ENCODE measurements around the gene TAF4. TPM values are rescaled to one million over a fixed set of nuclear protein-coding genes. Genes with fewer than 3 reads are reported as not detected.

Gene TAF4
- total and polyA plus RNA-seq, 8 donors, result 14.1 to 21.0 (median 17.1) TPM

DNA sequence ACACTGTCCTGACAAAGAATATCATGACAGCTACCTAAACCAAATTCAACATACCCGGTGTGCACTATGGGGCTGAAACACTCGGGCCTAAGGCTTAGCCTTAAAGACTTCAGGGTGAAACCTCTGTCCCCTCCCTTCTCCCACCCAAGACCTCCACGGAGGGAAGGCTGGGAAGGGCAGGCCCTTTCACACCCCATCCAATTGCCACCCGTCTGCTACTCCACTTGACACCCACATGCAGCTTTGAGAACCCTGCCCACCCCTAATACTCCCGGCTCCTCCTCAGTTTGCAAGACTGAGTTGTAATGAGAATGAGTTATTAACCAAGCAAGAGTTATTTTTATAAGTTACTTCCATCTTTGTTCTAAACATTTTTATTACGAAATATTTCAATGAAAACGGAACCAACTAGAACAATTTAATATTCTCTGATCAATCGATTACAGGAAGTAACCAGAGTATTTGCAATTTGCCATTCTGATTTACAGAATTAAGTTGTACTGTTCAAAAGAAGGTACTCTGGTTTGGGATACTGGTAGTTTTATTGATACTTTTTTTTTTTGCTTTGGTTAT is 3.7 kb downstream of the TAF4 start:
- DNase-seq (no peak), ATAC-seq (no peak)
- H3K36me3 ChIP-seq, result no peaks in the 10 kb centered on the region
- H3K4me1 ChIP-seq, result peaks cover 17 to 52% of the 10 kb centered on the region in 2 donors
- no peak overlapping the region for H3K4me3 ChIP-seq
- H3K9me3 ChIP-seq, result no peaks in the 10 kb centered on the region
- TF ChIP-seq, protein P1, sequence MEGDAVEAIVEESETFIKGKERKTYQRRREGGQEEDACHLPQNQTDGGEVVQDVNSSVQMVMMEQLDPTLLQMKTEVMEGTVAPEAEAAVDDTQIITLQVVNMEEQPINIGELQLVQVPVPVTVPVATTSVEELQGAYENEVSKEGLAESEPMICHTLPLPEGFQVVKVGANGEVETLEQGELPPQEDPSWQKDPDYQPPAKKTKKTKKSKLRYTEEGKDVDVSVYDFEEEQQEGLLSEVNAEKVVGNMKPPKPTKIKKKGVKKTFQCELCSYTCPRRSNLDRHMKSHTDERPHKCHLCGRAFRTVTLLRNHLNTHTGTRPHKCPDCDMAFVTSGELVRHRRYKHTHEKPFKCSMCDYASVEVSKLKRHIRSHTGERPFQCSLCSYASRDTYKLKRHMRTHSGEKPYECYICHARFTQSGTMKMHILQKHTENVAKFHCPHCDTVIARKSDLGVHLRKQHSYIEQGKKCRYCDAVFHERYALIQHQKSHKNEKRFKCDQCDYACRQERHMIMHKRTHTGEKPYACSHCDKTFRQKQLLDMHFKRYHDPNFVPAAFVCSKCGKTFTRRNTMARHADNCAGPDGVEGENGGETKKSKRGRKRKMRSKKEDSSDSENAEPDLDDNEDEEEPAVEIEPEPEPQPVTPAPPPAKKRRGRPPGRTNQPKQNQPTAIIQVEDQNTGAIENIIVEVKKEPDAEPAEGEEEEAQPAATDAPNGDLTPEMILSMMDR (IDR thresholded peaks at IDR 0.05), result no peak
- intact Hi-C loops (cut with DNase I), result loop anchor here in 1 of 2 donors (10.0 kb wide), 1 partner anchor 63 kb away; the partner anchor contains the start of gene LSM14B
- no peak overlapping the region for H3K27ac ChIP-seq
- no peaks in the 10 kb centered on the region for H3K27me3 ChIP-seq

DNA sequence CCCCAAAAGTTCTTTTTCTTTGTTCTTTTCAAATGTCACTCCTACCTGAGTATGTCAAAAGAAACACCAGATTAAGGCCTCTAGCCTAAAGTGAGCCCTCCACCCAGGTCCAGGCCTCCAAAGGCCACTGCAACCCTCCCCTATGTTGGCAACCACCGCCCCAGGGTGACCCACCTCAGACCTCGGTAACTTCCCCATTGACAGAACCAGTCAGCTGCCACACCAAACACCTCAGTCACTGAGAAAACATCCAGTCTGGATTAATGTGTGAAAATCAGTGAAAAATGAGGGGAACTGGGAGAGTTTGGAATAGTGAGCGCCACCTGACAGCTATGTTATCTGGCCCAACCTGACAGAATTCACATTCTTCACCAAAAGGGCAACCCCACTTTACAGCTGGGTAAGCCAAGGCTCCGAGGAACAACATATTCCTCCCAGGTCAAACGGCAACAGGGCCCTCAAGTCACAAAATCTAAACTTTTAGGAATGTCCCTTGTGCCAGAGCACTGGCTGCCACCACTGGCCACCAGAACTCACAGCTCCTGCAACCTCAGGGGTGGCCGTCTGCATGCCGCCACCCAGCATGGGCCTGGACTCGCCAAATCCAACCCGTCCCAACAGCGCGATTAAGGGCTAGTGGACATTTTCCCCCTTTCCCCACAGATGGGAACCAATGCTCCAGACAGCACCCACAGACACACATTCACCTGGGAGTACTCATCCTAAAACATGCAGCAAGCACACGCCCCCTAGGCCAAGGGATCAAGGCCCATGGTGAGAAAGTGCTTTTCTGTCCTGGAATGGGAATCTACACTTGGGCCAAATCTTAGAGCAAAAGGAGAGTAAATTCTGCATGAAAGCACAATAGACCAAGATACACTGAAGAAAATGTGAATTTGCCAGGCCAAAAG is 4.8 kb downstream of the TAF4 start:
- ATAC-seq (no peak), DNase-seq (no peak)
- Histone ChIP-seq H3K36me3 (no peaks in the 10 kb centered on the region), H3K27ac (no peak overlapping the region), H3K27me3 (no peaks in the 10 kb centered on the region), H3K4me1 (peaks cover 14 to 46% of the 10 kb centered on the region in 2 donors), H3K9me3 (no peaks in the 10 kb centered on the region), H3K4me3 (no peak overlapping the region)
- intact Hi-C loops (cut with DNase I), result loop anchor here in 1 of 2 donors (10.0 kb wide), 1 partner anchor 64 kb away; the partner anchor contains the start of gene LSM14B
- TF ChIP-seq, protein P1 (IDR thresholded peaks at IDR 0.05), result no peak

DNA sequence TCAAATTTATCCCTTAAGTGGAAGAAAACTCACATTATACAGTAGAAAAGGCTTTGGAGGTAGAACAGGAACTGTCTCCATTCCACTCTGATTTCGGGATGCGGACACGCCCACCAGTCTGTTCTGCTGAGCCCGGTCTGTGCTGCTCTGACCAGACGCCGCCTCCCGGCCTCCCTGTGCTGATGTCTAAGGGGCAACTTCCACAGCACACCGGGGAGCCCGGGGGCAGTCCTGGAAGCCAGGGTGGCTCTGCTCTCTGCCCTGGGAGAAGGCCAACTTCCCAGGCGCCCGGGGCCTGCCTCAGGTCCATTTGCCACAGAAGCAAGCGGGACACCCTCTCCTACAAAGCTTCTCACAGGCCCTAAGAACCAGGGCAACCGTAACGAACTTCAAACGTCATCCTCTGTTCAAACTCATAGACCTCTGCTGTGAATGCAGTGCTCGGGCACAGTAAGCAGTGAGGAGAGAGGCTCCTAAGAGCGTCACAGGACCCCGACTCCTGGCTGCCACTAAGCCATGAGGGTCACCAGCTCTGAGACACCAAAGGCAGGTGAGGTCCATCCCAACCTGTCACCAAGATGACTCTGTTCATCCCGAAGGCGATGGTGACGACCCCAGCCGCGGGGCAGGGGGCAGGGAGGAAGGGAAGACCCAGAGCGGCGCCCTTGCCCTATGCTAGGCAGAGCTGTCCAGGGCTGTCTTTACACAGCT is 5.6 kb downstream of the TAF4 start:
- DNase-seq (no peak), ATAC-seq (no peak)
- TF ChIP-seq, protein P1 (IDR thresholded peaks at IDR 0.05), result no peak
- H3K36me3 ChIP-seq, result no peaks in the 10 kb centered on the region
- H3K4me1 ChIP-seq, result peaks cover 14 to 46% of the 10 kb centered on the region in 2 donors
- no peak overlapping the region for H3K27ac ChIP-seq
- no peak overlapping the region for H3K4me3 ChIP-seq
- no peaks in the 10 kb centered on the region for H3K27me3 ChIP-seq
- H3K9me3 ChIP-seq, result no peaks in the 10 kb centered on the region
- intact Hi-C loops (cut with DNase I), result loop anchor here in 1 of 2 donors (10.0 kb wide), 1 partner anchor 65 kb away; the partner anchor contains the start of gene LSM14B

DNA sequence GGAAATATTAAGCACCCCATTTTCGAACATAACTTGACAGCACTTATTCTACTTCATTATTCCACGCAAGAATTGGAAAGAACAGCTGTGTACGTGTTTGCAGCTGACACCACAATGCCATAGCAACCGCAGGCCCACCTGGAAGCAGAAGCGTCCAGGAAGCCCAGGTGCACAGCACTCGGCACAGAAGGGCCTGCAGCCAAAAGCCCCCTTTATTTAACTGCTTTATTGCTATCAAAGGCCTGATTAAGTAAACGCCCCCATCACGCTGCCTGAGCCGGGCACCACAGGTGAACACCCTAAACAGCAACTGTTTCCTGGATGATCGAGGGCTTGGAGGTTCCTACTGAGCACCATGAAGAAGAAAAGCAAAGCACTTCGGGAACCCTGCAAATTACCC is 6.3 kb downstream of the TAF4 start:
- Histone ChIP-seq H3K4me3 (no peak overlapping the region), H3K4me1 (peaks cover 14 to 45% of the 10 kb centered on the region in 2 donors), H3K36me3 (no peaks in the 10 kb centered on the region), H3K9me3 (no peaks in the 10 kb centered on the region), H3K27me3 (no peaks in the 10 kb centered on the region), H3K27ac (no peak overlapping the region)
- ATAC-seq (no peak), DNase-seq (no peak)
- TF ChIP-seq, protein P1 (IDR thresholded peaks at IDR 0.05), result no peak
- intact Hi-C loops (cut with DNase I), result no loop called here
